ENCODE results near the gene SUSD3. TPM values are rescaled to one million over a fixed set of nuclear protein-coding genes. Genes with fewer than 3 reads are reported as not detected.
A peak's percentile ranks its signal among the peaks of the same experiment; 100 is the strongest.

SUSD3 gene
- total RNA-seq, 6 experiments from 2014 or later = 6.5 to 51.5 (median 31.2) TPM

DNA sequence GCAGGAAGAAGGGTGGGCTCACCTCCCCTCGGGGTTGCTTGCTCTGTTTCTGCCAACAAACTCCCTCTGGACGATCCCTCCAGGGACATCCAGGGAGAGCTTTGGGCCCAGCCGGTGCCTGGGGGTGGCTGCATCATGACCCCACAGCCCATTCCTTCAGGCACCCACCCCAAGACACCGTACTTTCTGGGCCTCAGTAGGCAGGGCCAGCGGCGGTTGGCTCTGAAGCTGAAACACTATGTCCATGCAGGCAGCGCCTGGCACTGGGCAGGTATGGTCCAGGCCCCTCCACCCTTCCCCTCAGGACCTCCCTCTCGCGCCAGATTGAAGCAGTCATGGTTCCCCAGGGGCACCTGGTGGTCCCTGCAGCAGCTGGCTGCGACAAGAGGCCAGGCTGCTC, 18.5 kb upstream of the SUSD3 start:
- no CpG with 5 or more reads among the region's 10 CpGs for WGBS (ENCODE audit: insufficient coverage, low coverage, low lambda C conversion rate, missing lambda C conversion rate)
- H3K4me3 ChIP-seq = no peak overlapping the region
- ATAC-seq = no peak
- no peaks in the 10 kb centered on the region for H3K9me3 ChIP-seq
- no peak for TF ChIP-seq POLR2A (IDR thresholded peaks at IDR 0.05)
- H3K36me3 ChIP-seq = no peaks in the 10 kb centered on the region
- H3K27me3 ChIP-seq = no peaks in the 10 kb centered on the region
- H3K4me1 ChIP-seq = no peaks in the 10 kb centered on the region
- intact Hi-C loops (cut with DNase I) = no loop called here
- no peak overlapping the region for H3K27ac ChIP-seq
- peak in 1 of 3 donors; percentile 48 for DNase-seq

DNA sequence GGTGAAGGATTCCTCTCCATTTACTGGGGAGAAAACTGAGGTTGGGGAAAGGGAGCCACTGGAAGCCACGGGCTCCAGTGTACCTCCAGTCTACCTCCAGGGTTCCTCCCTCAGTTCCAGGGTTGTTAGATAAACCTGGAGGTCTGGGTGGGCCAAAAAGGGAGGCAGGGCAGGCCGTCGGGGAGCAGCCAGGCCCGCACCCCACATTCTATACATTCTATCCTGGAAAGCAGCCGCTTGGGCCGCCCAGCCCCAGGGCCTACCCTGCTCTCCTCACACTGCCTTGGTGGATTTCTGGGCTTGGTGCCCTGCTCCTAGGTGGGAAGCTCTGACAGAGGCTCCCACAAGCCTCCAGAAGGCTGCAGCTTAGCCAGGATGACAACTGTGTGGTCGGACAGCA, 18.1 kb upstream of the SUSD3 start:
- intact Hi-C loops (cut with DNase I) = no loop called here
- WGBS (ENCODE audit: insufficient coverage, low coverage, low lambda C conversion rate, missing lambda C conversion rate) = no CpG with 5 or more reads among the region's 7 CpGs
- DNase-seq (no peak), ATAC-seq (no peak)
- Histone ChIP-seq H3K4me3 (no peak overlapping the region), H3K36me3 (no peaks in the 10 kb centered on the region), H3K27me3 (no peaks in the 10 kb centered on the region), H3K4me1 (no peaks in the 10 kb centered on the region), H3K27ac (no peak overlapping the region), H3K9me3 (no peaks in the 10 kb centered on the region)
- TF ChIP-seq, protein P1, sequence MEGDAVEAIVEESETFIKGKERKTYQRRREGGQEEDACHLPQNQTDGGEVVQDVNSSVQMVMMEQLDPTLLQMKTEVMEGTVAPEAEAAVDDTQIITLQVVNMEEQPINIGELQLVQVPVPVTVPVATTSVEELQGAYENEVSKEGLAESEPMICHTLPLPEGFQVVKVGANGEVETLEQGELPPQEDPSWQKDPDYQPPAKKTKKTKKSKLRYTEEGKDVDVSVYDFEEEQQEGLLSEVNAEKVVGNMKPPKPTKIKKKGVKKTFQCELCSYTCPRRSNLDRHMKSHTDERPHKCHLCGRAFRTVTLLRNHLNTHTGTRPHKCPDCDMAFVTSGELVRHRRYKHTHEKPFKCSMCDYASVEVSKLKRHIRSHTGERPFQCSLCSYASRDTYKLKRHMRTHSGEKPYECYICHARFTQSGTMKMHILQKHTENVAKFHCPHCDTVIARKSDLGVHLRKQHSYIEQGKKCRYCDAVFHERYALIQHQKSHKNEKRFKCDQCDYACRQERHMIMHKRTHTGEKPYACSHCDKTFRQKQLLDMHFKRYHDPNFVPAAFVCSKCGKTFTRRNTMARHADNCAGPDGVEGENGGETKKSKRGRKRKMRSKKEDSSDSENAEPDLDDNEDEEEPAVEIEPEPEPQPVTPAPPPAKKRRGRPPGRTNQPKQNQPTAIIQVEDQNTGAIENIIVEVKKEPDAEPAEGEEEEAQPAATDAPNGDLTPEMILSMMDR (IDR thresholded peaks at IDR 0.05) = no peak
- TF ChIP-seq POLR2A (IDR thresholded peaks at IDR 0.05) = no peak

DNA sequence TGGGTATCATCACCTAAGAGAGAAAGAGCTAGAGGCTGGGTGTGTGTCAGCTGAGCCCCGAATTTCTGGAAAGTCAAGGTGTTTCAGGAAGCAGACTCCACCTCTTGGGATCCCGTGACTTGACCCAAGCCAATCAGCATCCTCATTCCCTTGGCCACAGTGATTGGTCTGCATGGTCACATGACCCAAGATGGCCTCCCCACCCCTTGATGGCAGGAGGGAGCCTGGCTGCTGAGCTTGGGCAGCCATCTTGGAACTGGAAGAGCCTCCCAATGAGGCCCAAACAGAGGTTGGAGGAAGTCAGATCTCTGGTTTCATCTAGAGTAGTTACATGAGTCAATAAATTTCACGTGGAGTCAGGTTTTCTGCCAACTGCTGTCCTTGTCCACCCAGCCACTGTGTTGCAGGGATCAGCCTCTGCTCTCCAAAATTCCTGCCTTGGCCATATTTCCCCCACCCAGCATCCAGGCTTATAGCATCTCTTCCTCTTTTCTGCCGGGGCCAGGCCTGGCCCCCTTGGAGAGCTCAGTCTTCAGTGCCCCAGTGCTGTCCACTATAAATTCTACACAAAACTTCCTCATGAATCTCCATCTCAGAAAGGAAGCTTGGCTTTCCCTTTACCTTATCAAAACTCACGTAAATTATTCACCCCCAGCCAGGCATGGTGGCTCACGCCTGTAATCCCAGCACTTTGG, 17.2 kb upstream of the SUSD3 start:
- H3K27ac ChIP-seq = no peak overlapping the region
- no peak overlapping the region for H3K4me3 ChIP-seq
- intact Hi-C loops (cut with DNase I) = no loop called here
- DNase-seq = no peak
- no peaks in the 10 kb centered on the region for H3K4me1 ChIP-seq
- H3K9me3 ChIP-seq = no peaks in the 10 kb centered on the region
- no peak for ATAC-seq
- WGBS (ENCODE audit: insufficient coverage, low coverage, low lambda C conversion rate, missing lambda C conversion rate) = 50% methylated on average over 4 of the region's 6 CpGs
- no peaks in the 10 kb centered on the region for H3K27me3 ChIP-seq
- TF ChIP-seq, protein P1 (IDR thresholded peaks at IDR 0.05) = no peak
- TF ChIP-seq POLR2A (IDR thresholded peaks at IDR 0.05) = no peak
- H3K36me3 ChIP-seq = no peaks in the 10 kb centered on the region

DNA sequence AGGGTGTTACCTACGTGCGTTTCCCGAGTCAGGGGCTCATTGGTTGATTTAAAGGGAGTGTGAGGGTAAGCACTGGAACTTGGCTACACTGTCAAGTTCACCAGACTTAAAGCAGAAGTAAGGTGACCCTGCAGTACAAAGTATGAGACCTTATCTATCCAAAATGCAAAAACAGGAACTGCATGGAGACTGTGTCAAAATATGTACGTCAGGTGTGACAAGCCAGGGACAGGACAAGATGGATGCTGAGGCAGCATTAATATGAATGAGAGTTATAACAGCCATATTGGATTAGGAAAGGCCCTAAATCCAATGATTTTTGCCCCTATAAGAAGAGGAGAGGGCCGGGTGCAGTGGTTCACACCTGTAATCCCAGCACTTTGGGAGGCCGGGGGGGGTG, 15.4 kb upstream of the SUSD3 start:
- H3K4me3 ChIP-seq = no peak overlapping the region
- H3K9me3 ChIP-seq = no peaks in the 10 kb centered on the region
- no peak for ATAC-seq
- H3K4me1 ChIP-seq = no peaks in the 10 kb centered on the region
- no peak overlapping the region for H3K27ac ChIP-seq
- WGBS (ENCODE audit: insufficient coverage, low coverage, low lambda C conversion rate, missing lambda C conversion rate) = 68% methylated on average over 6 of the region's 6 CpGs
- no peak for DNase-seq
- no peaks in the 10 kb centered on the region for H3K36me3 ChIP-seq
- no peak for TF ChIP-seq POLR2A (IDR thresholded peaks at IDR 0.05)
- TF ChIP-seq, protein P1 (IDR thresholded peaks at IDR 0.05) = no peak
- intact Hi-C loops (cut with DNase I) = no loop called here
- no peaks in the 10 kb centered on the region for H3K27me3 ChIP-seq

DNA sequence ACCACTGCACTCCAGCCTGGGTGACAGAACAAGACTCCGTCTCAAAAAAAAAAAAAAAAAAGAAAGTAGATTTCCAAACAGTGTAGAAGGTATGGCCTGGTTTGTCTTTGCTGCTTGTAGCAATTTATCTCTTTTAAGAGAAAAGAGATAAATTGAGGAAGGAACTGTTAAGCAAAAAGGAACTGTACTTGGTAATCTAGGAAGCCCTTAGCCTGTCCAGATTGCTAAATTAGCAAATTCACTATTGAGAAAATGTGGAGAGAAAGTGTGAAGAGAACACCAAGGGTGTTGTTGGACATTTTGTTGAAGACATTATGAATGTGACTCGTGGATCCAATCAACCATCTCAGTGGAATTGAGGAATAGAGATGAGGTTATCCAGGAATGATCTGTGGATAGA, 13.0 kb upstream of the SUSD3 start:
- Histone ChIP-seq H3K36me3 (no peaks in the 10 kb centered on the region), H3K4me1 (peaks cover 0 to 17% (median 7%) of the 10 kb centered on the region in 4 donors), H3K27ac (no peak overlapping the region), H3K4me3 (no peak overlapping the region), H3K9me3 (no peaks in the 10 kb centered on the region), H3K27me3 (no peaks in the 10 kb centered on the region)
- intact Hi-C loops (cut with DNase I) = no loop called here
- DNase-seq (no peak), ATAC-seq (no peak)
- 60% methylated on average over 1 of the region's 2 CpGs for WGBS (ENCODE audit: insufficient coverage, low coverage, low lambda C conversion rate, missing lambda C conversion rate)
- TF ChIP-seq POLR2A (IDR thresholded peaks at IDR 0.05) = no peak
- TF ChIP-seq, protein P1 (IDR thresholded peaks at IDR 0.05) = no peak
